Activated CD8-positive, alpha-beta memory T cell treated with anti-CD3 and anti-CD28 coated beads, Interleukin-2, amount 50 U/mL, for 24 hours (primary cell): Measurements from ENCODE around the gene AKAP1.

Experiments
- DNase-seq: peaks from one replicate; pipeline ENCODE4 v3.0.0-alpha.2; 2020; ENCODE audit errors: extremely low read depth

Gene AKAP1

DNA sequence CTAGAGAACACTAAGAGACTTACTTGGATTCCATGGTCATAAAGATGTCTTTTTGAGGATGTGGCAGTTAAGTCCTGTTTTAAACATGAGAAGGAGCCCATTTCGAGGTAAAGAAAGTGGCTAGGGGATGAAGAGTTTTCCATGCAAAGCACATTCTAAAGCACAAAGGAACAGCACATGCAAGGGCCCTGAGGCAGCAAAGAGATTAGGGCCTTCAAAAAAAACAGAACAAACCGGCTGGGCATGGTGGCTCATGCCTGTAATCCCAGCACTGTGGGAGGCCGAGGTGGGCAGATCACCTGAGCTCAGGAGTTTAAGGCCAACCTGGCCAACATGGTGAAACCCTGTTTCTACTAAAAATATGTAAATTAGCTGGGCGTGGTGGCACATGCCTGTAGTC lies 79.8 kb downstream of the AKAP1 start:
- no peak for DNase-seq

DNA sequence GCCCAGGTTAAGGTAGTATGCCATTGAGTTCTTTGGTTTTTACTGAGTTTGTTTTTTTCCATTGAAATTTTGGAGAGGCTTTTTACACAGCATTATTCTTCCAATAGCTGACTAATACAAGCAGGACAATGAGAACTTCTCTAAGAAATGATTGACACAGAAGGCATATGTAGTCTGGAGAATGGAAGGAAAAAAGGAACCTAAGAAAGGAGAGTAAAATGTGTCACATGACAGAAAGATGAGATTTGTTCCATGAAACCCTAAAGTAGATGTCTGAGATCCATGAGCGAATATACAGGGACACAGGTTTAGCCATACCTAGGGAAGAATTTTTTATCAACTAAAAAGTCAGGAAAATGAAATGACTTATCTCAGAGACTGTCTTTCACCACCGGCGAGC lies 80.7 kb downstream of the AKAP1 start:
- no peak for DNase-seq

DNA sequence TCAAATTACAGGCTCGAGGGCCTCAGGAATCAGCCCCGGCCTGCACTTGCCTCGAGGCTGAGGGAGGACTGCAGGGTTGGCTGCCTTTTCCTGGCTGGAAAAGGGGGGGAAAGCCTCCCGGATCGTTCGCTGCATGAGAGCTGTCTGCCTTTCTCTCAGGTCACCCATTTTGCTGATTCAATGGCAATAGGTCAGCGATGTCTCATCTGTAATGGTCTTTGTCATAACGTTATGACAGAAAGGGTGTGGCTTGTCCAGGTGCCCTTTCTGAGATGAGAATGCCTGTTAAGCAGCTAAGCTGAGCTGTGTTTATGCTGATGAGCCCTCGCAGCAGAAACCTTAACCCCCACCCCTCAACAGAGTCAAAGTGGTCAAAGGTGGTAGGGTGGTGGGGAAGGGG lies 81.8 kb downstream of the AKAP1 start:
- DNase-seq, result no peak

DNA sequence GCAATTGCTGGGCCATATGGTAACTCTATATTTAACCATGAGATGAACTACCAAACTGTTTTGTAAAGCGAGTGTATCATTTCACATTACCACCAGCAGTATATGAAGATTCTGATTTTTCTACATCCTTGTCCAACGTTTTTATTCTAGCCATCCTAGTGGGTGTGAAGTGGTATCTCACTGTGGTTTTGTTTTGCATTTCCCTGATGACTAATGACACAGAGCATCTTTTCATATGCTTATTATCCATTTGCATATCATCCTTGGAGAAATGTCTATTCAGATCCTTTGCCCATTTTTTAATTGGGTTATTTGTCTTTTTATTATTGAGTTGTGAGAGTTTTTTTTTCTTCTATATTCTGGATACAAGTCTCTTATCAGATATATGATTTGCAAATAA lies 83.6 kb downstream of the AKAP1 start:
- DNase-seq, result no peak

DNA sequence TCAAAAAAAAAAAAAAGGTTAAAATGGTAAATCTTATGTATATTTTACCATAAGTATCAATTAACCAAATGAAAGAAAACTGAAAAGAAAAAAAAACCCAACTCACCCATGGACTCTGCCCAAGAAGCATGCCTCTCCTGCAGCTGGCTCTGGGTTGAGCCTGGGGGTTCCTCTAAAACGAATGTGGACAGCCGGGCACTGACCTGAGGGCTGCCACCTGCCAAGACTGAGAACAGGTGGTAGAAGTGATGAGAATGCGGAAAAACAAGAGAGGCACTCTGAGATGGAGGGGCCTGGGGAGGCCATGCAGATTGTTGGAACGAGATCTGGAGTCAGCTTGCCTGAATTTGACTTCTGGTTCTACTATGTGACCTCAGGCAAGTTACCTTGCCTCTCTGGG lies 85.8 kb downstream of the AKAP1 start:
- DNase-seq, result no peak
